Panc1 (cell line): ENCODE data around the gene UBL4A.

ENCODE experiments used
- POLR2AphosphoS5 ChIP-seq: IDR thresholded peaks from 2 replicates; pipeline ENCODE4 v1.6.1; 2012; ENCODE audit warnings: mild to moderate bottlenecking, low read depth, low read length, moderate library complexity
- REST ChIP-seq, 2 experiments: IDR thresholded peaks; 2 replicates each; pipeline ENCODE4 v1.6.1; 2011 to 2012; ENCODE audit warnings: low read depth in 2 of 2, control low read depth in 1 of 2, low read length in 1 of 2, mild to moderate bottlenecking in 1 of 2, moderate library complexity in 1 of 2; ENCODE audit not compliant: insufficient read depth in 1 of 2
- SIN3A ChIP-seq: IDR thresholded peaks from 2 replicates; pipeline ENCODE4 v1.6.1; 2012; ENCODE audit warnings: low read depth, mild to moderate bottlenecking, low read length, moderate library complexity, borderline replicate concordance; ENCODE audit not compliant: insufficient read depth
- TF ChIP-seq, protein P1 (sequence below): fragments of 450-650 bp; IDR thresholded peaks from 2 replicates; pipeline ENCODE4 v1.5.1; 2017; ENCODE audit warnings: mild to moderate bottlenecking

DNA sequence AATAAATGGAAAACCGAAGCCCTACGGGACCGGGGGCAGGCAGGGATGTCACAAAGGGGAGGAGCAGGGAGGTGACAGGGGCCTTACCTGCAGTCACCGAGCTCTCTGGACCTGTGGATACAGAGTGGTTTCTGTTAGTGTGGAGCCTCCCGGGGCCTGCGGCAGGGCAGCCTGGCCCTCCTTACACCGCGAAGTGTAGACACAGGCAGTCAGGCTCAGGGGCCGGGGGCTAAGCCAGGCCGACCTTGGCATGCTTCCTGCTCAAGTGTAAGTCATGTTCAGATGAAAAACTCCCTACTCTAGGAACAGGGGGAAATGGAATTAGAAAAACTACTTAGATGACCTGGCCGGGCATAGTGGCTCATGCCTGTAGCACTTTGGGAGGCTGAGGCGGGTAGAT is 25.3 kb upstream of the UBL4A start:
- TF ChIP-seq POLR2AphosphoS5 (no peak), REST (IDR thresholded peaks at IDR 0.05; ENCODE audit: insufficient read depth in 1 of 2, low read depth in 2 of 2, low read length in 1 of 2) (no peak), SIN3A (no peak)
- TF ChIP-seq, protein P1, sequence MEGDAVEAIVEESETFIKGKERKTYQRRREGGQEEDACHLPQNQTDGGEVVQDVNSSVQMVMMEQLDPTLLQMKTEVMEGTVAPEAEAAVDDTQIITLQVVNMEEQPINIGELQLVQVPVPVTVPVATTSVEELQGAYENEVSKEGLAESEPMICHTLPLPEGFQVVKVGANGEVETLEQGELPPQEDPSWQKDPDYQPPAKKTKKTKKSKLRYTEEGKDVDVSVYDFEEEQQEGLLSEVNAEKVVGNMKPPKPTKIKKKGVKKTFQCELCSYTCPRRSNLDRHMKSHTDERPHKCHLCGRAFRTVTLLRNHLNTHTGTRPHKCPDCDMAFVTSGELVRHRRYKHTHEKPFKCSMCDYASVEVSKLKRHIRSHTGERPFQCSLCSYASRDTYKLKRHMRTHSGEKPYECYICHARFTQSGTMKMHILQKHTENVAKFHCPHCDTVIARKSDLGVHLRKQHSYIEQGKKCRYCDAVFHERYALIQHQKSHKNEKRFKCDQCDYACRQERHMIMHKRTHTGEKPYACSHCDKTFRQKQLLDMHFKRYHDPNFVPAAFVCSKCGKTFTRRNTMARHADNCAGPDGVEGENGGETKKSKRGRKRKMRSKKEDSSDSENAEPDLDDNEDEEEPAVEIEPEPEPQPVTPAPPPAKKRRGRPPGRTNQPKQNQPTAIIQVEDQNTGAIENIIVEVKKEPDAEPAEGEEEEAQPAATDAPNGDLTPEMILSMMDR, result no peak
